Ascending aorta (tissue), 2 donors: ENCODE measurements around the gene FAM240B. TPM values are rescaled to one million over a fixed set of nuclear protein-coding genes. Genes with fewer than 3 reads are reported as not detected.

Source experiments
- DNase-seq, 2 donors: peaks; one replicate each; pipeline ENCODE4 v3.0.0-alpha.2; 2019; ENCODE audit warnings: low spot score in 2 of 2
- H3K27ac ChIP-seq, 2 donors: fragments of 200-600 bp; sonication (generic); one replicate each; pipeline ENCODE4 v1.5.1; 2016 to 2017; ENCODE audit warnings: mild to moderate bottlenecking in 1 of 2
- H3K27me3 ChIP-seq: fragments of 200-600 bp; sonication (generic); one replicate; pipeline ENCODE4 v1.5.1; 2017
- H3K36me3 ChIP-seq, 2 donors: fragments of 200-600 bp; sonication (generic); one replicate each; pipeline ENCODE4 v1.5.1; 2016
- H3K4me1 ChIP-seq, 2 donors: fragments of 200-600 bp; sonication (generic); one replicate each; pipeline ENCODE4 v1.5.1; 2016 to 2017; ENCODE audit warnings: mild to moderate bottlenecking in 1 of 2
- H3K4me3 ChIP-seq, 2 donors: fragments of 200-600 bp; sonication (generic); one replicate each; pipeline ENCODE4 v1.5.1; 2016 to 2017; ENCODE audit warnings: mild to moderate bottlenecking in 1 of 2
- H3K9me3 ChIP-seq, 2 donors: fragments of 200-600 bp; sonication (generic); one replicate each; pipeline ENCODE4 v1.5.1; 2016
- intact Hi-C: fragments of 100-400 bp; cut with DNase I; formaldehyde crosslinking; loops from one replicate; pipeline ENCODE4 v1.15.1; 2023
- total RNA-seq: library from RNA; depleted of rRNA; stranded (reverse); fragments of >200 nt; gene quantifications from one replicate; pipeline ENCODE4 v1.1.0, GENCODE V29; 2016
- TF ChIP-seq, protein P1 (sequence below), 3 experiments: fragments of 200-600 bp in 2 of 3; fragments of 450-650 bp in 1 of 3; sonication (generic) in 2 of 3; IDR thresholded peaks; one replicate each; pipeline ENCODE4 v1.5.1; 2016 to 2019; ENCODE audit warnings: antibody characterized with exemption in 3 of 3, mild to moderate bottlenecking in 1 of 3, moderate library complexity in 1 of 3

The FAM240B gene
- total RNA-seq, 1 donor from 2014 or later = not detected

GRCh38 chr9:38670542-38671371, 49.2 kb downstream of the FAM240B start:
- Histone ChIP-seq H3K27me3 (no peaks in the 10 kb centered on the region), H3K27ac (no peak overlapping the region), H3K36me3 (no peaks in the 10 kb centered on the region), H3K4me1 (no peaks in the 10 kb centered on the region), H3K4me3 (no peak overlapping the region), H3K9me3 (no peaks in the 10 kb centered on the region)
- TF ChIP-seq, protein P1, sequence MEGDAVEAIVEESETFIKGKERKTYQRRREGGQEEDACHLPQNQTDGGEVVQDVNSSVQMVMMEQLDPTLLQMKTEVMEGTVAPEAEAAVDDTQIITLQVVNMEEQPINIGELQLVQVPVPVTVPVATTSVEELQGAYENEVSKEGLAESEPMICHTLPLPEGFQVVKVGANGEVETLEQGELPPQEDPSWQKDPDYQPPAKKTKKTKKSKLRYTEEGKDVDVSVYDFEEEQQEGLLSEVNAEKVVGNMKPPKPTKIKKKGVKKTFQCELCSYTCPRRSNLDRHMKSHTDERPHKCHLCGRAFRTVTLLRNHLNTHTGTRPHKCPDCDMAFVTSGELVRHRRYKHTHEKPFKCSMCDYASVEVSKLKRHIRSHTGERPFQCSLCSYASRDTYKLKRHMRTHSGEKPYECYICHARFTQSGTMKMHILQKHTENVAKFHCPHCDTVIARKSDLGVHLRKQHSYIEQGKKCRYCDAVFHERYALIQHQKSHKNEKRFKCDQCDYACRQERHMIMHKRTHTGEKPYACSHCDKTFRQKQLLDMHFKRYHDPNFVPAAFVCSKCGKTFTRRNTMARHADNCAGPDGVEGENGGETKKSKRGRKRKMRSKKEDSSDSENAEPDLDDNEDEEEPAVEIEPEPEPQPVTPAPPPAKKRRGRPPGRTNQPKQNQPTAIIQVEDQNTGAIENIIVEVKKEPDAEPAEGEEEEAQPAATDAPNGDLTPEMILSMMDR (IDR thresholded peaks at IDR 0.05) = no peak
- no peak for DNase-seq
- intact Hi-C loops = no loop called here

DNA sequence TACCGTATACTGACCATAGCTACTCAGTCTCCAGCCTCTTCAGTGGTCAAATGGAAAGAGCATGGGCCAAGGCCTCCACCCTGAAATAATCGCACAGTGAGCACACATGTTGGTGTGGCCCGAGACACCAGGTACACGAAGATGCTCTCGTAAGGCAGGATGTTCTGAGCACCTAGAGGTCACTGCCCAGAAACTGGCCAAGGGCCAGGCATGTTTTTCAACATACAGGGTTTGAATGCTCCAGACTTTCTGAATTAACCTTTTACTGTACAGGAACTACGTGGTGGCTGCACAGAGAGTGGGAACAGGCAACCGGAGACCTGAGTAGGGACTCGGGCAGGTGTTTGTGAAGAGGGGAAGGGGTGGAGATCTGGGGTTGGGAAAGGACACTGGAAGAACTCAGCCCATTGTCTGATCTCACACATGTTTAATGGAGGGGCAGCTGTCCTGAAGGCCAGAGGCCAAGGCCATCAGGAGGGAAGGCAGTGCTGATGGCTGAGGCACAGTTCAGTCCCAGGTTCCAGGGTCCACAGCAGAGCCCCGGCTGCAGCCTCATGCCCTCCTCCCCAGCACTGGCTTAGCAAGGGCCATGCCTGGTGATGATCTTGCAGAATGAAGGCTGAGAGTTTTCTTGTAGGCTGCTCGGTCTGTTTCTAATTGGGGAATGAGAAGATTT, 51.0 kb downstream of the FAM240B start:
- intact Hi-C loops = no loop called here
- H3K9me3 ChIP-seq = no peaks in the 10 kb centered on the region
- no peak overlapping the region for H3K27ac ChIP-seq
- H3K36me3 ChIP-seq = no peaks in the 10 kb centered on the region
- DNase-seq = no peak
- H3K27me3 ChIP-seq = no peaks in the 10 kb centered on the region
- TF ChIP-seq, protein P1 (IDR thresholded peaks at IDR 0.05) = no peak
- no peaks in the 10 kb centered on the region for H3K4me1 ChIP-seq
- no peak overlapping the region for H3K4me3 ChIP-seq

- Histone ChIP-seq H3K4me3 (no peak overlapping the region), H3K4me1 (no peaks in the 10 kb centered on the region), H3K27me3 (no peaks in the 10 kb centered on the region), H3K27ac (no peak overlapping the region), H3K9me3 (no peaks in the 10 kb centered on the region), H3K36me3 (no peaks in the 10 kb centered on the region)
- TF ChIP-seq, protein P1 (IDR thresholded peaks at IDR 0.05) = no peak
- intact Hi-C loops = no loop called here
- DNase-seq = no peak
Measured at GRCh38 chr9:38662763-38663593, 57.0 kb downstream of the FAM240B start.

GRCh38 chr9:38659538-38659937, 60.4 kb downstream of the FAM240B start:
- no peak overlapping the region for H3K27ac ChIP-seq
- intact Hi-C loops = no loop called here
- DNase-seq = no peak
- H3K4me1 ChIP-seq = no peaks in the 10 kb centered on the region
- no peaks in the 10 kb centered on the region for H3K36me3 ChIP-seq
- TF ChIP-seq, protein P1 (IDR thresholded peaks at IDR 0.05) = no peak
- H3K27me3 ChIP-seq = no peaks in the 10 kb centered on the region
- no peak overlapping the region for H3K4me3 ChIP-seq
- H3K9me3 ChIP-seq = no peaks in the 10 kb centered on the region

DNA sequence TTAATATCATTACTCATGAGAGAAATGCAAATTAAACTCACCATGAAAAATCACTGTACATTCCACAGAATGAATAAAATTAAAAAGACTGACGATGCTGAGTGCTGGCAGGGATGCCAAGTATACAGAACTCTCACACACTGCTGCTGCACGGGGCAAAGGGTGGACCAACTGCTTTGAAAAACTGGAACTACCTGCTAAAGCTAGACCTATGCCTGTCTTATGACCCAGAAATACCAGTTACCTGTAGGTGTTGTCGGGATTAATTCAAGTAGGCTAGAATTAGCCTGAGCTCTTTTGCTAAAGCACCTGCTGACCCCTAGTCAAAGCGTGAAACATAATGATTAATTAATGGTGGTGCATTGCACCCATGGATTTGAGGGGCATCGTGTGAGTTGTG, 63.0 kb downstream of the FAM240B start:
- Histone ChIP-seq H3K4me3 (no peak overlapping the region), H3K27me3 (no peaks in the 10 kb centered on the region), H3K4me1 (no peaks in the 10 kb centered on the region), H3K9me3 (no peaks in the 10 kb centered on the region), H3K27ac (no peak overlapping the region), H3K36me3 (no peaks in the 10 kb centered on the region)
- intact Hi-C loops = no loop called here
- no peak for DNase-seq
- TF ChIP-seq, protein P1 (IDR thresholded peaks at IDR 0.05) = no peak
